Retinal pigment epithelial cell (primary cell): ENCODE measurements around the gene CFAP107.

ENCODE experiments used
- DNase-seq: peaks from one replicate; pipeline ENCODE4 v3.0.0-alpha.2; 2010; ENCODE audit warnings: low read depth
- H3K4me3 ChIP-seq: 2 replicates; pipeline ENCODE4 v1.5.1; 2011; ENCODE audit warnings: mild to moderate bottlenecking, low read length, control low read depth, moderate library complexity
- CTCF ChIP-seq: conservative IDR thresholded peaks from 2 replicates; pipeline ENCODE4 v1.5.1; 2011; ENCODE audit warnings: low read depth, low read length, control low read depth, inconsistent platforms

The CFAP107 gene

GRCh38 chr1:12769976-12770505 lies 24.0 kb downstream of the CFAP107 start:
- no peak overlapping the region for H3K4me3 ChIP-seq
- no peak for TF ChIP-seq CTCF
- no peak for DNase-seq

- no peak for TF ChIP-seq CTCF
- H3K4me3 ChIP-seq, result no peak overlapping the region
- no peak for DNase-seq
Observed at GRCh38 chr1:12770620-12771019, 24.6 kb downstream of the CFAP107 start.

- DNase-seq, result no peak
- no peak for TF ChIP-seq CTCF
- no peak overlapping the region for H3K4me3 ChIP-seq
Observed at GRCh38 chr1:12771186-12771585, 25.2 kb downstream of the CFAP107 start.

GRCh38 chr1:12772520-12772919 lies 26.5 kb downstream of the CFAP107 start:
- TF ChIP-seq CTCF, result no peak
- no peak overlapping the region for H3K4me3 ChIP-seq
- no peak for DNase-seq

- no peak for DNase-seq
- H3K4me3 ChIP-seq, result no peak within 1 kb of the TSS
- no peak for TF ChIP-seq CTCF
Observed at GRCh38 chr1:12773438-12773837, 27.4 kb downstream of the CFAP107 start, which contains the start of gene PRAMEF12. Gene PRAMEF12, plus strand, starts transcription at chr1:12773738. Its CDS starts 1,130 bp downstream, at chr1:12774868.

- no peak for TF ChIP-seq CTCF
- DNase-seq, result no peak
- no peak overlapping the region for H3K4me3 ChIP-seq
Observed at GRCh38 chr1:12774801-12775345, 28.9 kb downstream of the CFAP107 start.

GRCh38 chr1:12775443-12775842 lies 29.4 kb downstream of the CFAP107 start:
- TF ChIP-seq CTCF, result no peak
- no peak overlapping the region for H3K4me3 ChIP-seq
- DNase-seq, result no peak
